ENCODE measurements around the gene JUP. TPM values are rescaled to one million over a fixed set of nuclear protein-coding genes. Genes with fewer than 3 reads are reported as not detected.

The JUP gene
- total and polyA plus RNA-seq, 2 of the 13 experiments (the other 11 are each of a cell fraction or from before 2014, with no cell fraction given) = 12.1 to 20.6 TPM

DNA sequence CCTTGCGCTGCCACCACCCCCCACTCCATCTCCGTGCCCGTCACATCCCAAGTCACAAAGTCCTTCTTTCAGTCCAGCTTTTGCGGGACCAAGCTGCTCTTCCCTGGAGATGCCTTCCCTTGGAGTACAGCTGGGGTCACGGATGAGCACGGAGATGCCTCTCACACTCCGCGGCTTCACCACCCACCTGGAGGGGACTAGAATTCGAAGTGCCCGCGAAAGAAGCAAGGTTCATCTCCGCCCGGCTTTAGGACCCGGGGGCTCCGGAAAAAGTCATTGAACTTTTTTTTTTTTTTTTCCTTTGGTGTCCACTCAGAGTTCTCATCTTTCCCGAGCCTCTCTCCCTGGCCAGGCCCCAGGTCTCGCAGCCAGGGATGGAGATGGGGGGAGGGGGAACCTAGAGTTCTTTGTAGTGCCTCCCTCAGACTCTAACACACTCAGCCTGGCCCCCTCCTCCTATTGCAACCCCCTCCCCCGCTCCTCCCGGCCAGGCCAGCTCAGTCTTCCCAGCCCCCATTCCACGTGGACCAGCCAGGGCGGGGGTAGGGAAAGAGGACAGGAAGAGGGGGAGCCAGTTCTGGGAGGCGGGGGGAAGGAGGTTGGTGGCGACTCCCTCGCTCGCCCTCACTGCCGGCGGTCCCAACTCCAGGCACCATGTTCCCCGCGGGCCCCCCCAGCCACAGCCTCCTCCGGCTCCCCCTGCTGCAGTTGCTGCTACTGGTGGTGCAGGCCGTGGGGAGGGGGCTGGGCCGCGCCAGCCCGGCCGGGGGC, 26.1 kb upstream of the JUP start, which contains the start of gene FKBP10 (continued):
- TF ChIP-seq MBD4 (IDR thresholded peaks at IDR 0.05; ENCODE audit: borderline replicate concordance, low read length) = no peak
- peak in 1 of 2 experiments; percentile 38; a peak in 1 of 4 replicates for TF ChIP-seq EP300 (IDR thresholded peaks at IDR 0.05; ENCODE audit: low read depth in 2 of 2, low read length in 2 of 2)
- TF ChIP-seq EP300 (CRISPR knock-in tag; IDR thresholded peaks at IDR 0.05; ENCODE audit: borderline replicate concordance) = no peak
- TF ChIP-seq ZNF3 (CRISPR knock-in tag; IDR thresholded peaks at IDR 0.05) = no peak
- no peak for TF ChIP-seq ZNF563 (CRISPR knock-in tag; IDR thresholded peaks at IDR 0.05)
- TF ChIP-seq ZNF790 (CRISPR knock-in tag; IDR thresholded peaks at IDR 0.05; ENCODE audit: borderline replicate concordance) = no peak
- TF ChIP-seq MED1 (CRISPR knock-in tag; IDR thresholded peaks at IDR 0.05) = 0 out of 2 replicates have a peak, but pooled peaks have one; percentile 7
- TF ChIP-seq ZNF180 (CRISPR knock-in tag; IDR thresholded peaks at IDR 0.05; ENCODE audit: borderline replicate concordance, low read depth) = no peak
- TF ChIP-seq ZNF558 (CRISPR knock-in tag; IDR thresholded peaks at IDR 0.05; ENCODE audit: borderline replicate concordance) = peak; percentile 21; the same call in 1 of the 2 replicates
- TF ChIP-seq, protein P1, sequence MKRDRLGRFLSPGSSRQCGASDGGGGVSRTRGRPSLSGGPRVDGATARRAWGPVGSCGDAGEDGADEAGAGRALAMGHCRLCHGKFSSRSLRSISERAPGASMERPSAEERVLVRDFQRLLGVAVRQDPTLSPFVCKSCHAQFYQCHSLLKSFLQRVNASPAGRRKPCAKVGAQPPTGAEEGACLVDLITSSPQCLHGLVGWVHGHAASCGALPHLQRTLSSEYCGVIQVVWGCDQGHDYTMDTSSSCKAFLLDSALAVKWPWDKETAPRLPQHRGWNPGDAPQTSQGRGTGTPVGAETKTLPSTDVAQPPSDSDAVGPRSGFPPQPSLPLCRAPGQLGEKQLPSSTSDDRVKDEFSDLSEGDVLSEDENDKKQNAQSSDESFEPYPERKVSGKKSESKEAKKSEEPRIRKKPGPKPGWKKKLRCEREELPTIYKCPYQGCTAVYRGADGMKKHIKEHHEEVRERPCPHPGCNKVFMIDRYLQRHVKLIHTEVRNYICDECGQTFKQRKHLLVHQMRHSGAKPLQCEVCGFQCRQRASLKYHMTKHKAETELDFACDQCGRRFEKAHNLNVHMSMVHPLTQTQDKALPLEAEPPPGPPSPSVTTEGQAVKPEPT (CRISPR knock-in tag; IDR thresholded peaks at IDR 0.05; ENCODE audit: low read depth) = no peak
- TF ChIP-seq ZBTB7A (CRISPR knock-in tag; IDR thresholded peaks at IDR 0.05) = peak; percentile 79; the same call in 1 of the 2 replicates
- TF ChIP-seq ZNF260 (CRISPR knock-in tag; IDR thresholded peaks at IDR 0.05; ENCODE audit: borderline replicate concordance, low read depth) = no peak
- peak; percentile 8; the same call in 1 of the 2 replicates for TF ChIP-seq MEIS1 (CRISPR knock-in tag; IDR thresholded peaks at IDR 0.05; ENCODE audit: borderline replicate concordance)
- no peak for TF ChIP-seq RELA (CRISPR knock-in tag; IDR thresholded peaks at IDR 0.05)
- TF ChIP-seq EEA1 (CRISPR knock-in tag; IDR thresholded peaks at IDR 0.05; ENCODE audit: borderline replicate concordance) = 0 out of 2 replicates have a peak, but pooled peaks have one; percentile 1
- TF ChIP-seq IKZF4 (CRISPR knock-in tag; IDR thresholded peaks at IDR 0.05; ENCODE audit: borderline replicate concordance, low read depth, not compliant biosample characterization) = no peak
- TF ChIP-seq MATR3 (CRISPR knock-in tag; IDR thresholded peaks at IDR 0.05) = no peak
- no peak for TF ChIP-seq NCOA5 (CRISPR knock-in tag; IDR thresholded peaks at IDR 0.05)
- TF ChIP-seq NAIF1 (CRISPR knock-in tag; IDR thresholded peaks at IDR 0.05; ENCODE audit: borderline replicate concordance) = no peak
- TF ChIP-seq CC2D1A (CRISPR knock-in tag; IDR thresholded peaks at IDR 0.05) = no peak
- peak; percentile 73 for TF ChIP-seq ZNF350 (CRISPR knock-in tag; IDR thresholded peaks at IDR 0.05; ENCODE audit: borderline replicate concordance, low read depth)
- TF ChIP-seq ZNF33B (CRISPR knock-in tag; IDR thresholded peaks at IDR 0.05) = no peak
- TF ChIP-seq, protein P2, sequence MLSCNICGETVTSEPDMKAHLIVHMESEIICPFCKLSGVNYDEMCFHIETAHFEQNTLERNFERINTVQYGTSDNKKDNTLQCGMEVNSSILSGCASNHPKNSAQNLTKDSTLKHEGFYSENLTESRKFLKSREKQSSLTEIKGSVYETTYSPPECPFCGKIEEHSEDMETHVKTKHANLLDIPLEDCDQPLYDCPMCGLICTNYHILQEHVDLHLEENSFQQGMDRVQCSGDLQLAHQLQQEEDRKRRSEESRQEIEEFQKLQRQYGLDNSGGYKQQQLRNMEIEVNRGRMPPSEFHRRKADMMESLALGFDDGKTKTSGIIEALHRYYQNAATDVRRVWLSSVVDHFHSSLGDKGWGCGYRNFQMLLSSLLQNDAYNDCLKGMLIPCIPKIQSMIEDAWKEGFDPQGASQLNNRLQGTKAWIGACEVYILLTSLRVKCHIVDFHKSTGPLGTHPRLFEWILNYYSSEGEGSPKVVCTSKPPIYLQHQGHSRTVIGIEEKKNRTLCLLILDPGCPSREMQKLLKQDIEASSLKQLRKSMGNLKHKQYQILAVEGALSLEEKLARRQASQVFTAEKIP (CRISPR knock-in tag; IDR thresholded peaks at IDR 0.05; ENCODE audit: borderline replicate concordance) = no peak
- no peak for TF ChIP-seq ATRX (CRISPR knock-in tag; IDR thresholded peaks at IDR 0.05; ENCODE audit: borderline replicate concordance)
- TF ChIP-seq BHLHE40 (IDR thresholded peaks at IDR 0.05; ENCODE audit: low read length) = no peak
- TF ChIP-seq ZNF530 (CRISPR knock-in tag; IDR thresholded peaks at IDR 0.05; ENCODE audit: low read depth) = no peak
- TF ChIP-seq ZNF724P (CRISPR knock-in tag; IDR thresholded peaks at IDR 0.05; ENCODE audit: borderline replicate concordance) = no peak
